Heart right ventricle (tissue), 16 donors: Measurements from ENCODE around the gene SLC34A2. TPM values are rescaled to one million over a fixed set of nuclear protein-coding genes. Genes with fewer than 3 reads are reported as not detected.
A peak's percentile ranks its signal among the peaks of the same experiment; 100 is the strongest.

ENCODE experiments used
- ATAC-seq, 8 donors: fragments of 200-7000 bp; cut with Tn5 transposase; one replicate each; pipeline ENCODE4 v1.9.1; 2020; ENCODE audit warnings: mild to moderate bottlenecking in 8 of 8, moderate library complexity in 8 of 8, moderate number of reproducible peaks in 1 of 8
- DNase-seq, 2 donors: peaks; one replicate each; pipeline ENCODE4 v3.0.0-alpha.2; 2020
- H3K27ac ChIP-seq, 10 donors: fragments of 200-600 bp; sonication (generic) in 2 of 10; one replicate each; pipeline versions ENCODE4 v1.5.0 to v1.8.0; 2020 to 2022; ENCODE audit warnings: mild to moderate bottlenecking in 3 of 10
- H3K27me3 ChIP-seq, 7 donors: fragments of 200-600 bp; one replicate each; pipeline ENCODE4 v1.8.0; 2021 to 2022; ENCODE audit warnings: mild to moderate bottlenecking in 2 of 7
- H3K36me3 ChIP-seq, 9 donors: fragments of 200-600 bp; sonication (generic) in 1 of 9; one replicate each; pipeline versions ENCODE4 v1.5.0 to v1.8.0; 2020 to 2022; ENCODE audit warnings: mild to moderate bottlenecking in 2 of 9
- H3K4me1 ChIP-seq, 9 donors: fragments of 200-600 bp; sonication (generic) in 1 of 9; one replicate each; pipeline versions ENCODE4 v1.5.0 to v1.8.0; 2020 to 2022; ENCODE audit warnings: mild to moderate bottlenecking in 4 of 9
- H3K4me3 ChIP-seq, 10 donors: fragments of 200-600 bp; sonication (generic) in 2 of 10; one replicate each; pipeline versions ENCODE4 v1.5.0 to v1.8.0; 2020 to 2022; ENCODE audit warnings: mild to moderate bottlenecking in 7 of 10, moderate library complexity in 2 of 10
- H3K9me3 ChIP-seq, 11 donors: fragments of 200-600 bp in 10 of 11; sonication (generic) in 2 of 11; one replicate each; pipeline versions ENCODE4 v1.5.0 to v1.8.0; 2013 to 2022; ENCODE audit warnings: mild to moderate bottlenecking in 2 of 11, control low read depth in 1 of 11, moderate library complexity in 1 of 11
- CTCF ChIP-seq, 9 donors: fragments of 200-600 bp; sonication (generic) in 2 of 9; IDR thresholded peaks; one replicate each; pipeline versions ENCODE4 v1.5.0 to v1.8.0; 2021 to 2022; ENCODE audit warnings: antibody characterized with exemption in 9 of 9, mild to moderate bottlenecking in 5 of 9, moderate library complexity in 1 of 9
- WGBS, 2 donors: extraction: QIAGEN DNeasy Blood & Tissue Kit; methylation state at CpG; one replicate each; pipeline ENCODE4 v1.1.7; 2013; ENCODE audit warnings: inconsistent platforms in 1 of 2; 5-methylcytosine and 5-hydroxymethylcytosine counted together
- intact Hi-C, 10 donors: fragments of 100-400 bp; cut with DNase I; formaldehyde crosslinking; loops; one replicate each; pipeline versions ENCODE4 v1.11.1 to v1.14.2; 2022
- polyA plus RNA-seq, 2 donors: library from polyadenylated mRNA; stranded (reverse); fragments of 200-250 nt; gene quantifications; one replicate each; pipeline ENCODE4 v1.2.3, GENCODE V29; 2013
- total RNA-seq, 10 donors: library from RNA; stranded (reverse); fragmentation: NEBNext Ultra II Directional in 3 of 10; extraction: Animal tissue kit (Norgen Biotek cat#: 25700) in 3 of 10; gene quantifications; one replicate each; pipeline versions ENCODE4 v1.2.1 to v1.2.4, GENCODE V29; 2021 to 2023
- donor health status: Arrhythmogenic right ventricular cardiomyopathy.
- donor health status: ischemic (EF 13 %, LVEDD 7.1; RV severe dilation, severe dysfunction).
- donor health status: healthy with polysubstance abuse.
- donor health status: DM: no; HTN: yes; CAD: no.
- donor health status: DM: no; HTN: no; CAD: no.
- donor health status: ischemic (EF 25% LVEDD 6.9; RV normal size, moderate dysfunction).
- donor health status: ischemic (EF 25% LVEDD 5.7; RV mildly dilated, moderate dysfunction).
- donor health status: healthy.
- donor health status: DM: yes; HTN: yes; CAD: no.
- donor health status: Ischemic cardiomyopathy.
- donor health status: ischemic (EF 35%, LVEDD 5.7; RV mildly dilated, moderate dysfunction).
- donor health status: nonischemic (EF 11% LVEDD 7.7; RV severe dilation, severe dysfunction).
- donor health status: DM: yes; HTN: yes; CAD: no.
- donor health status: PGD.
- donor health status: ischemic (EF 29% LVEDD 5.4; RV normal size, mild dysfunction).
- donor health status: nonischemic (EF 23%, LVEDD 6.1; RV moderate dilation, normal function).

Gene SLC34A2
- total and polyA plus RNA-seq, 12 donors: 0.12 to 0.40 (median 0.17) TPM; not detected in 9

GRCh38 chr4:25696409-25696808, 40.8 kb downstream of the SLC34A2 start:
- peaks cover 0 to 15% (median 6%) of the 10 kb centered on the region in 11 donors for H3K9me3 ChIP-seq
- WGBS, 2 donors: 71% methylated on average over 5 of the region's 5 CpGs
- no peak overlapping the region for H3K4me3 ChIP-seq
- no peak for DNase-seq
- intact Hi-C loops: no loop called here
- no peaks in the 10 kb centered on the region for H3K27me3 ChIP-seq
- no peaks in the 10 kb centered on the region for H3K36me3 ChIP-seq
- no peak for TF ChIP-seq CTCF (IDR thresholded peaks at IDR 0.05)
- ATAC-seq: no peak
- no peaks in the 10 kb centered on the region for H3K4me1 ChIP-seq
- H3K27ac ChIP-seq: no peak overlapping the region

GRCh38 chr4:25697516-25697915, 41.9 kb downstream of the SLC34A2 start:
- no peak for DNase-seq
- Histone ChIP-seq H3K27ac (no peak overlapping the region), H3K4me3 (no peak overlapping the region), H3K36me3 (no peaks in the 10 kb centered on the region), H3K4me1 (no peaks in the 10 kb centered on the region), H3K27me3 (no peaks in the 10 kb centered on the region), H3K9me3 (peaks cover 0 to 4% (median 0%) of the 10 kb centered on the region in 11 donors)
- intact Hi-C loops: no loop called here
- TF ChIP-seq CTCF (IDR thresholded peaks at IDR 0.05): no peak
- 73 to 80% methylated on average over 5 of the region's 5 CpGs for WGBS, 2 donors
- no peak for ATAC-seq

- no peak for TF ChIP-seq CTCF (IDR thresholded peaks at IDR 0.05)
- Histone ChIP-seq H3K4me1 (peaks cover 0 to 18% (median 4%) of the 10 kb centered on the region in 9 donors), H3K36me3 (no peaks in the 10 kb centered on the region), H3K27me3 (no peaks in the 10 kb centered on the region), H3K9me3 (no peaks in the 10 kb centered on the region), H3K4me3 (no peak overlapping the region), H3K27ac (no peak overlapping the region)
- intact Hi-C loops: no loop called here
- 94 to 98% methylated on average over 4 of the region's 4 CpGs for WGBS, 2 donors
- ATAC-seq (no peak), DNase-seq (no peak)
Observed at GRCh38 chr4:25700661-25701060, 45.0 kb downstream of the SLC34A2 start.

GRCh38 chr4:25702848-25703247, 47.2 kb downstream of the SLC34A2 start:
- peak in 3 of 9 donors; percentile 16 to 31 (median 18) for TF ChIP-seq CTCF (IDR thresholded peaks at IDR 0.05)
- no peaks in the 10 kb centered on the region for H3K36me3 ChIP-seq
- peak overlapping the region in 4 of 10 donors; percentile 27 to 68 (median 42) for H3K27ac ChIP-seq
- no peaks in the 10 kb centered on the region for H3K9me3 ChIP-seq
- H3K4me1 ChIP-seq: peaks cover 0 to 18% (median 4%) of the 10 kb centered on the region in 9 donors
- 19 to 36% methylated on average over 5 of the region's 5 CpGs for WGBS, 2 donors
- no peaks in the 10 kb centered on the region for H3K27me3 ChIP-seq
- no peak overlapping the region for H3K4me3 ChIP-seq
- intact Hi-C loops: no loop called here
- ATAC-seq: peak; percentile 67 to 94 (median 88)
- DNase-seq: peak; percentile 17 to 63
